IMR-90 (cell line): Measurements from ENCODE around the gene FADS2. TPM values are rescaled to one million over a fixed set of nuclear protein-coding genes. Genes with fewer than 3 reads are reported as not detected.

Experiments used
- ATAC-seq: fragments of 200-7000 bp; cut with Tn5 transposase; 2 replicates; pipeline ENCODE4 v1.9.1; 2020; ENCODE audit warnings: low read depth, mild to moderate bottlenecking, moderate library complexity
- BruUV-seq: library from RNA; stranded (reverse); fragments of 400-500 nt; replicated peaks from 2 replicates; lab custom pipeline; 2021; lab: Mats Ljungman, UMichigan
- CTCF ChIA-PET: fragments of 300-600 bp; formaldehyde crosslinking; extraction: SDS; loops from one replicate; lab custom pipeline; 2021; ENCODE audit warnings: antibody characterized with exemption; lab: Yijun Ruan, JAX
- POLR2A ChIA-PET: fragments of 300-600 bp; sonication (Branson Sonifier 250); formaldehyde crosslinking; loops from one replicate; lab custom pipeline; 2022; ENCODE audit warnings: antibody characterized with exemption; ENCODE audit not compliant: unreplicated experiment; lab: Charles Lee
- DNase-seq: peaks from one replicate; pipeline ENCODE4 v3.0.0; 2013
- H2AFZ ChIP-seq: replicated peaks from 2 replicates; pipeline ENCODE3; 2013; ENCODE audit warnings: low read length, mild to moderate bottlenecking; ENCODE audit not compliant: poor library complexity
- H2AK5ac ChIP-seq: 2 replicates; pipeline ENCODE4 v1.6.1; 2013; ENCODE audit warnings: low read depth, low read length, inconsistent platforms
- H2AK9ac ChIP-seq: replicated peaks from 2 replicates; pipeline ENCODE3; 2013; ENCODE audit warnings: mild to moderate bottlenecking, low read depth, low read length, moderate library complexity; ENCODE audit not compliant: poor library complexity
- H2BK120ac ChIP-seq: 2 replicates; pipeline ENCODE4 v1.6.1; 2013; ENCODE audit warnings: low read depth, low read length, inconsistent platforms
- H2BK15ac ChIP-seq: 3 replicates; pipeline ENCODE4 v1.6.1; 2013; ENCODE audit warnings: low read depth, low read length, inconsistent platforms
- H2BK20ac ChIP-seq: 2 replicates; pipeline ENCODE4 v1.6.1; 2013; ENCODE audit warnings: low read depth, mild to moderate bottlenecking, inconsistent platforms, low read length, moderate library complexity
- H2BK5ac ChIP-seq: 2 replicates; pipeline ENCODE4 v1.6.1; 2013; ENCODE audit warnings: mild to moderate bottlenecking, low read depth, low read length, inconsistent platforms; ENCODE audit not compliant: poor library complexity, severe bottlenecking
- H3K14ac ChIP-seq: replicated peaks from 2 replicates; pipeline ENCODE4 v1.6.1; 2013; ENCODE audit warnings: low read depth, low read length, inconsistent platforms
- H3K18ac ChIP-seq: 2 replicates; pipeline ENCODE4 v1.6.1; 2013; ENCODE audit warnings: low read depth, low read length, control low read depth
- H3K23ac ChIP-seq: 2 replicates; pipeline ENCODE4 v1.6.1; 2013; ENCODE audit warnings: low read depth, low read length, inconsistent platforms
- H3K27ac ChIP-seq: 2 replicates; pipeline ENCODE4 v1.5.1; 2013; ENCODE audit warnings: mild to moderate bottlenecking, control low read depth, low read length; ENCODE audit not compliant: insufficient read depth
- H3K27me3 ChIP-seq: 2 replicates; pipeline ENCODE4 v1.6.1; 2013; ENCODE audit warnings: low read length; ENCODE audit not compliant: control insufficient read depth, insufficient read depth
- H3K36me3 ChIP-seq: 2 replicates; pipeline ENCODE4 v1.6.1; 2013; ENCODE audit warnings: low read length, mixed read lengths; ENCODE audit not compliant: control insufficient read depth, insufficient read depth
- H3K4ac ChIP-seq: 2 replicates; pipeline ENCODE4 v1.6.1; 2013; ENCODE audit warnings: low read depth, low read length, inconsistent platforms
- H3K4me1 ChIP-seq: 2 replicates; pipeline ENCODE4 v1.6.1; 2013; ENCODE audit warnings: low read length, mixed read lengths; ENCODE audit not compliant: control insufficient read depth, insufficient read depth
- H3K4me2 ChIP-seq: 2 replicates; pipeline ENCODE4 v1.6.1; 2013; ENCODE audit warnings: low read depth, mild to moderate bottlenecking, control low read depth, low read length, moderate library complexity
- H3K4me3 ChIP-seq: 2 replicates; pipeline ENCODE4 v1.5.1; 2013; ENCODE audit warnings: low read depth, mild to moderate bottlenecking, control low read depth, low read length, moderate library complexity; ENCODE audit not compliant: insufficient read depth
- H3K56ac ChIP-seq: 2 replicates; pipeline ENCODE4 v1.6.1; 2013; ENCODE audit warnings: low read length, inconsistent platforms; ENCODE audit not compliant: insufficient read depth; ENCODE audit errors: extremely low read depth
- H3K79me1 ChIP-seq, 2 experiments: 2 replicates each; pipeline ENCODE4 v1.6.1; 2013; ENCODE audit warnings: low read length in 2 of 2, inconsistent platforms in 1 of 2, low read depth in 1 of 2
- H3K9ac ChIP-seq: 2 replicates; pipeline ENCODE4 v1.6.1; 2013; ENCODE audit warnings: low read depth, low read length, control low read depth
- H3K9me1 ChIP-seq: 2 replicates; pipeline ENCODE4 v1.6.1; 2013; ENCODE audit warnings: low read length, inconsistent platforms; ENCODE audit not compliant: insufficient read depth
- H3K9me3 ChIP-seq: 2 replicates; pipeline ENCODE4 v1.6.1; 2013; ENCODE audit warnings: low read length; ENCODE audit not compliant: control insufficient read depth, insufficient read depth
- H4K20me1 ChIP-seq: 2 replicates; pipeline ENCODE4 v1.6.1; 2013; ENCODE audit warnings: low read length, inconsistent platforms; ENCODE audit not compliant: insufficient read depth
- H4K5ac ChIP-seq: 2 replicates; pipeline ENCODE4 v1.6.1; 2013; ENCODE audit warnings: mild to moderate bottlenecking, low read depth, low read length, control low read depth
- H4K8ac ChIP-seq, 2 experiments: 2 replicates each; pipeline ENCODE4 v1.6.1; 2013; ENCODE audit warnings: low read depth in 2 of 2, low read length in 2 of 2, control low read depth in 1 of 2, inconsistent platforms in 1 of 2
- H4K91ac ChIP-seq: 2 replicates; pipeline ENCODE4 v1.6.1; 2013; ENCODE audit warnings: low read depth, low read length, inconsistent platforms; ENCODE audit not compliant: insufficient read depth
- BHLHE40 ChIP-seq: fragments of 150-350 bp; IDR thresholded peaks from 2 replicates; pipeline ENCODE4 v1.6.1; 2016; ENCODE audit warnings: mild to moderate bottlenecking, low read depth, low read length
- CEBPB ChIP-seq: IDR thresholded peaks from 2 replicates; pipeline ENCODE4 v1.6.1; 2012; ENCODE audit warnings: low read depth, low read length, improper control_type of control experiment
- CHD1 ChIP-seq: IDR thresholded peaks from 2 replicates; pipeline ENCODE4 v1.6.1; 2012; ENCODE audit warnings: low read depth, low read length, improper control_type of control experiment
- FOS ChIP-seq: fragments of 150-350 bp; IDR thresholded peaks from 2 replicates; pipeline ENCODE4 v1.6.1; 2016; ENCODE audit warnings: low read depth, low read length
- MAZ ChIP-seq: IDR thresholded peaks from 2 replicates; pipeline ENCODE4 v1.6.1; 2012; ENCODE audit warnings: low read depth, mild to moderate bottlenecking, low read length, improper control_type of control experiment, moderate library complexity, borderline replicate concordance
- RFX5 ChIP-seq: IDR thresholded peaks from 2 replicates; pipeline ENCODE4 v1.8.0; 2012; ENCODE audit warnings: low read depth, mild to moderate bottlenecking, low read length, moderate library complexity
- WGBS, 2 experiments: methylation state at CpG; one replicate each; pipeline versions ENCODE4 v1.1.5 to v1.1.7; 2013; ENCODE audit warnings: missing lambda C conversion rate in 2 of 2; ENCODE audit not compliant: insufficient read length in 1 of 2; ENCODE audit errors: extremely low coverage in 2 of 2; 5-methylcytosine and 5-hydroxymethylcytosine counted together
- dilution Hi-C: fragments of 300-500 bp; cut with HindIII; formaldehyde crosslinking; loops from one replicate; pipeline ENCODE4 v1.14.3; 2018; ENCODE audit warnings: low sequenced_read_pairs; ENCODE audit not compliant: unreplicated experiment
- in situ Hi-C: fragments of 300-500 bp; cut with MboI; formaldehyde crosslinking; loops from 3 replicates; pipeline ENCODE4 v1.14.3; 2019; ENCODE audit warnings: low sequenced_read_pairs, inconsistent platforms, mixed read lengths
- intact Hi-C: fragments of 100-400 bp; cut with micrococcal nuclease; formaldehyde crosslinking; loops from 2 replicates; pipeline ENCODE4 v1.10.0; 2022
- polyA plus RNA-seq, 3 experiments: library from polyadenylated mRNA; depleted of rRNA; stranded (reverse); fragments of >200 nt; gene quantifications; 2 replicates each; pipeline ENCODE4 v1.2.3, GENCODE V29; 2012; ENCODE audit warnings: low replicate concordance in 1 of 3
- total RNA-seq: library from RNA; depleted of rRNA; stranded (reverse); fragments of >200 nt; gene quantifications from 2 replicates; pipeline ENCODE4 v1.2.3, GENCODE V29; 2012
- TF ChIP-seq, protein P1 (sequence below): fragments of 150-350 bp; IDR thresholded peaks from 2 replicates; pipeline ENCODE4 v1.6.1; 2017; ENCODE audit warnings: mild to moderate bottlenecking, antibody characterized with exemption, low read length, low read depth
- TF ChIP-seq, protein P2 (sequence below): fragments of 150-350 bp; IDR thresholded peaks from 2 replicates; pipeline ENCODE4 v1.6.1; 2016; ENCODE audit warnings: low read depth, mild to moderate bottlenecking, low read length, moderate library complexity, borderline replicate concordance

FADS2 gene
- total and polyA plus RNA-seq, 2 of the 4 experiments (the other 2 are of a cell fraction) = 33.3 to 88.4 TPM

GRCh38 chr11:61907282-61907681 is 79.2 kb downstream of the FADS2 start:
- intact Hi-C loops (no loop called here), in situ Hi-C loops (no loop called here), dilution Hi-C loops (no loop called here)
- Histone ChIP-seq H3K4me3 (no peak overlapping the region), H2AK5ac (no peak overlapping the region), H3K27me3 (no peaks in the 10 kb centered on the region), H2AK9ac (no peak overlapping the region), H2BK20ac (no peak overlapping the region), H3K9ac (no peak overlapping the region), H3K4me1 (no peaks in the 10 kb centered on the region), H3K18ac (no peak overlapping the region), H3K9me1 (no peaks in the 10 kb centered on the region), H2BK15ac (no peak overlapping the region), H3K4me2 (no peak overlapping the region), H4K91ac (no peak overlapping the region), H3K14ac (no peak overlapping the region), H3K79me1 (no peaks in the 10 kb centered on the region), H3K4ac (no peak overlapping the region), H3K56ac (no peak overlapping the region), H4K20me1 (0 out of 2 replicates have a peak, but pooled peaks cover 3% of the 10 kb centered on the region), H3K9me3 (no peaks in the 10 kb centered on the region), H2AFZ (no peak overlapping the region), H3K27ac (no peak overlapping the region), H2BK5ac (no peak overlapping the region), H3K23ac (no peak overlapping the region), H4K8ac (no peak overlapping the region), H3K36me3 (peaks cover 1% of the 10 kb centered on the region; the same call in 1 of the 2 replicates), H4K5ac (no peak overlapping the region), H2BK120ac (no peak overlapping the region)
- TF ChIP-seq FOS (no peak), MAZ (no peak), BHLHE40 (no peak), CHD1 (no peak), RFX5 (no peak), CEBPB (no peak)
- TF ChIP-seq, protein P1, sequence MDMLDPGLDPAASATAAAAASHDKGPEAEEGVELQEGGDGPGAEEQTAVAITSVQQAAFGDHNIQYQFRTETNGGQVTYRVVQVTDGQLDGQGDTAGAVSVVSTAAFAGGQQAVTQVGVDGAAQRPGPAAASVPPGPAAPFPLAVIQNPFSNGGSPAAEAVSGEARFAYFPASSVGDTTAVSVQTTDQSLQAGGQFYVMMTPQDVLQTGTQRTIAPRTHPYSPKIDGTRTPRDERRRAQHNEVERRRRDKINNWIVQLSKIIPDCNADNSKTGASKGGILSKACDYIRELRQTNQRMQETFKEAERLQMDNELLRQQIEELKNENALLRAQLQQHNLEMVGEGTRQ = no peak
- TF ChIP-seq, protein P2, sequence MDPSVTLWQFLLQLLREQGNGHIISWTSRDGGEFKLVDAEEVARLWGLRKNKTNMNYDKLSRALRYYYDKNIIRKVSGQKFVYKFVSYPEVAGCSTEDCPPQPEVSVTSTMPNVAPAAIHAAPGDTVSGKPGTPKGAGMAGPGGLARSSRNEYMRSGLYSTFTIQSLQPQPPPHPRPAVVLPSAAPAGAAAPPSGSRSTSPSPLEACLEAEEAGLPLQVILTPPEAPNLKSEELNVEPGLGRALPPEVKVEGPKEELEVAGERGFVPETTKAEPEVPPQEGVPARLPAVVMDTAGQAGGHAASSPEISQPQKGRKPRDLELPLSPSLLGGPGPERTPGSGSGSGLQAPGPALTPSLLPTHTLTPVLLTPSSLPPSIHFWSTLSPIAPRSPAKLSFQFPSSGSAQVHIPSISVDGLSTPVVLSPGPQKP = no peak
- ATAC-seq (no peak), DNase-seq (no peak)
- ChIA-PET CTCF (interaction anchor here (1.0 to 1.7 kb wide), 2 partner anchors 9 to 174 kb away, joined by 4 to 8 read pairs; no protein-coding TSS in a partner anchor), POLR2A (no interaction called here)
- WGBS, 2 experiments = 87% methylated on average over 15 of the region's 19 CpGs; no CpG with 5 or more reads in 1 of the 2 experiments
- no TSS peak for BruUV-seq
